ENCODE measurements around the gene SIRT3. TPM values are rescaled to one million over a fixed set of nuclear protein-coding genes. Genes with fewer than 3 reads are reported as not detected.

The SIRT3 gene
- total RNA-seq = 10 to 100 TPM in 3 of 4 donors, 1 to 10 TPM in 1; 8.1 to 48.0 (median 14.7) TPM

GRCh38 chr11:235997-236773, at the start of gene SIRT3:
Gene SIRT3 (minus strand): TSS chr11:236342. CDS start chr11:236328, 14 bp downstream.
- TF ChIP-seq, protein P1, sequence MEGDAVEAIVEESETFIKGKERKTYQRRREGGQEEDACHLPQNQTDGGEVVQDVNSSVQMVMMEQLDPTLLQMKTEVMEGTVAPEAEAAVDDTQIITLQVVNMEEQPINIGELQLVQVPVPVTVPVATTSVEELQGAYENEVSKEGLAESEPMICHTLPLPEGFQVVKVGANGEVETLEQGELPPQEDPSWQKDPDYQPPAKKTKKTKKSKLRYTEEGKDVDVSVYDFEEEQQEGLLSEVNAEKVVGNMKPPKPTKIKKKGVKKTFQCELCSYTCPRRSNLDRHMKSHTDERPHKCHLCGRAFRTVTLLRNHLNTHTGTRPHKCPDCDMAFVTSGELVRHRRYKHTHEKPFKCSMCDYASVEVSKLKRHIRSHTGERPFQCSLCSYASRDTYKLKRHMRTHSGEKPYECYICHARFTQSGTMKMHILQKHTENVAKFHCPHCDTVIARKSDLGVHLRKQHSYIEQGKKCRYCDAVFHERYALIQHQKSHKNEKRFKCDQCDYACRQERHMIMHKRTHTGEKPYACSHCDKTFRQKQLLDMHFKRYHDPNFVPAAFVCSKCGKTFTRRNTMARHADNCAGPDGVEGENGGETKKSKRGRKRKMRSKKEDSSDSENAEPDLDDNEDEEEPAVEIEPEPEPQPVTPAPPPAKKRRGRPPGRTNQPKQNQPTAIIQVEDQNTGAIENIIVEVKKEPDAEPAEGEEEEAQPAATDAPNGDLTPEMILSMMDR (IDR thresholded peaks at IDR 0.05; ENCODE audit: low read depth) = no peak

GRCh38 chr11:285894-286220, 49.7 kb upstream of the SIRT3 start:
- TF ChIP-seq, protein P1 (IDR thresholded peaks at IDR 0.05; ENCODE audit: low read depth) = no peak

DNA sequence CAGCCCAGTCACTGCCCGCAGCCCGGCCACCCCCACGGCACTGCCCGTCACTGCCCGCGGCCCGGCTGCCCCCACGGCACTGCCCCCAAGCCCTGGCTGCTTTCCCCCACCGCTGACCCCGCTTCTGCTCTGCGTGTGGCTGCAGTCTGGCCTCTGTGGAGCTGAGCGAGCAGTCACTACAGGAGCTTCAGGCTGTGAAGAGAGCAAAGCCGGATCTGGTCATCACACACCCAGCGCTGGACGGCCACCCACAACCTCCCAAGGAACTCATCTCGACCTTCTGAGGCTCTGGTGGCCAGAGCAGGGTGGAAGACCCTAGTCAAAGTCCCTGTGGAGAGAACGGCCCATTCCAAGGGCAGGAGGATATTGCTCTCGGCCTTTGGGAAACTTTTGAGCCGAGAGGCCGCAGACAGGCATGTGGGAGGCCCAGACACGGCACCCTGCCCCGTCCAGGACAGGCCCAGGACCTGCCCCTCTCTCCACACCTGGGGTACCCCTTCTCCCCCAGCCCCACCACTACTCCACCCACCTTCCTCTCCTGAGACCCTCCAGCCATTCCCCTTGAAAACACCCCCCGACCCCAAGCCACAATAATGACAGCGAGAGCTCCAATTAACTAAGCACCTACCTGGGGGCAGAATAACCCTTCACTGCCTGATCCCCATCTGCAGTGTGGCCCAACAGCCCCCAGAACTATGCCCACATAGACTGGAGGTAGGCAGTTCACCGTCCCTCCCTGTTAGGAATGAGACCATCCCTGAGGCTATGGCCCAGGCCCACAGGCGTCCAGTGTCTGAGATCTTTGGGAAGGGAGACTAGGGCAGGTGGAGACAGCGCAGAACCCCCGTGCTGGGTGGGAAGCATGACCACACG, 49.1 kb upstream of the SIRT3 start:
- TF ChIP-seq, protein P1 (IDR thresholded peaks at IDR 0.05; ENCODE audit: low read depth) = no peak

DNA sequence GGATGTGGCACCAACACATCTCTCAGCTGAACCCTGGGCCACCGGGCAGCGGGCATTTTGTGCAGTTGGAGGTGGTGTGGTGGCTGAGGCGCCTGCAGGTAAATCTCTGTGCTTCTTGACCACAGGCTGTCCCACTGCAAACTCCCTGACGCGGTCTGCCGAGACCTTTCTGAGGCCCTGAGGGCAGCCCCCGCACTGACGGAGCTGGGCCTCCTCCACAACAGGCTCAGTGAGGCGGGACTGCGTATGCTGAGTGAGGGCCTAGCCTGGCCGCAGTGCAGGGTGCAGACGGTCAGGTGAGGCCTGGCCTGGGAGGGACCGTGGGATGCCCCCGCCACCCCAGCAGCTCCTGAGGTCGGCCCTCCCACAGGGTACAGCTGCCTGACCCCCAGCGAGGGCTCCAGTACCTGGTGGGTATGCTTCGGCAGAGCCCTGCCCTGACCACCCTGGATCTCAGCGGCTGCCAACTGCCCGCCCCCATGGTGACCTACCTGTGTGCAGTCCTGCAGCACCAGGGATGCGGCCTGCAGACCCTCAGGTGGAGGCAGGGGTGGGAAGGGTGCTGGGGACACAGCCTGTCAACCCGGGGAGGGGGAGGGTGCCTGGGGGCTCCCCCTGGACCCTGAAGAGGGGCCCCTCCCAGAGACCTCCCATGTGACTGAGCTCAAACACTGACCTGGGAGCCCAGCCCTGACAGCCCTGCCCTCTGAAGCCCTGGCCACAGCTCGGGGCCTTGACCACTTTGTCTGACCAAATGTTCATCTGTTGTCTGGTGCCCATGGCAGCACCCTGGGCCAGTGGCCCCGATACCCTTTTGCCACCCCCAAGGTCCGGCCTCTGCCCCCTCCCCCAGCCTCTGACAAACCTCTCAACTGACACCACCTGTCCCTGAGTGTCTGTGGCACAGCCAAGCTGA, 48.2 kb upstream of the SIRT3 start:
- TF ChIP-seq, protein P1 (IDR thresholded peaks at IDR 0.05; ENCODE audit: low read depth) = no peak

DNA sequence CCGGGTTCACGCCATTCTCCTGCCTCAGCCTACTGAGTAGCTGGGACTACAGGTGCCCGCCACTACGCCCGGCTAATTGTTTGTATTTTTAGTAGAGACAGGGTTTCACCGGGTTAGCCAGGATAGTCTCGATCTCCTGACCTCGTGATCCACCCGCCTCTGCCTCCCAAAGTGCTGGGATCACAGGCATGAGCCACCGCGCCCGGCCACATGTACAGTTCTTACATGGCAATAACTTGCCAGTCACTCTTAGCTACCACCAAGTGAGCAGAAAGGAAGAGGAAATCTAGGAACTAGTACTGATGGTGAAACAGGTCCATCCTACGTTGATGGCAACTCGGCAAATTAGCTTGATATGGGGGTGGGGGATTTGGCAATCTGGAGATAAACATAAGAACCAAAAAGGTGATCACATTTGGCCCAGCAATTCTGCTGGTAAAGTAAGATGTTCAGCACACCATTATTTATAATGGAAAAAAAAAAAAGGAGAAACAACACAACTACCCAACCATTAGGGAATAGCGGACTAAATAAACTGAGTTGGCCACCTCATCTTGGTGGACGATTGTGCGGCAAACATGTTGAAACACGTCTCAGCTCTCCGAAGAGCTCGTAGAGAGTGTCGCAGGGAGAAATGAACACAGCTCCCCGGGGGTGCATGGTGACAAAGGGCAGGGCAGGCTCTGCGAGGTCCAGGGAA, 47.4 kb upstream of the SIRT3 start:
- TF ChIP-seq, protein P1 (IDR thresholded peaks at IDR 0.05; ENCODE audit: low read depth) = no peak

DNA sequence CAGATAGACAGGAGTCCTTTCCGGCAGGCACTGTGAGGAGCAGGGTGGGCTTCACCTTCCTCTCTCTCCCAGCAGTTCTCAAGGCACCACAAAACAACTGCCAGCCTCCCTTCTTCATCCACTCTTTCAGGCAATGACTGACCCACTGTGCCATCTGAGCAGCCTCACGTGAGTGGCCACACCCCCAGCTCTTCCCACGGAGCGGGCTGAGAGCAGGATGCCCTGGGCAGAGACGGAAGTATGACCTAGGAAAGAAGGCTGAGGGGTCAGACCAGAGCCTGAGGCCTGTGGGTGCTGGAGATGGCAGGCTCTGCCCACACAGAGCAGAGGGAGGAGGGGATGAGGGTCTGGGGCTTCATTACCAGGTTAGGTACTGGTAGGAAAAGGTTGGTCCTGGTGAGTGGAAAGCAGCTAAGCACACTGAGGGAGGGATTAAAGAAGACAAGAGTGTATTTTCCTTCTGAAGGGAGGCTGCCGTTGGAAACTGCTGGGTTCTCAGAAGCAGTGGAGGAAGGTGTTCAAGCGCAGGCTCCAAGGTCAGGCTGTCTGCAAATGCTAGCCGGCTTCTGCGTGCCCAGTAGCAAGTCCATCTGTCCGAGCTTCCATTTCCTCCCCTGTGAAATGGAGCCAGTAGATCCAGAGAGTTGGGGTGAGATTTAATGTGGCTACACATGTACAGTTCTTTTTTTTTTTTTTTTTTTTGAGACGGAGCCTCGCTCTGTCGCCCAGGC, 46.7 kb upstream of the SIRT3 start:
- TF ChIP-seq, protein P1 (IDR thresholded peaks at IDR 0.05; ENCODE audit: low read depth) = no peak
